Sigmoid colon (tissue), 7 donors: ENCODE results near the gene BHMT2. TPM values are rescaled to one million over a fixed set of nuclear protein-coding genes. Genes with fewer than 3 reads are reported as not detected.

Experiments
- DNase-seq: peaks from one replicate; pipeline ENCODE4 v3.0.0-alpha.2; 2019
- H3K27ac ChIP-seq, 4 donors: fragments of 200-600 bp; sonication (generic); one replicate each; pipeline ENCODE4 v1.5.1; 2016 to 2019; ENCODE audit warnings: mild to moderate bottlenecking in 1 of 4
- H3K27me3 ChIP-seq, 3 donors: fragments of 200-600 bp; sonication (generic); one replicate each; pipeline ENCODE4 v1.5.1; 2019; ENCODE audit warnings: mild to moderate bottlenecking in 1 of 3
- H3K36me3 ChIP-seq, 4 donors: fragments of 200-600 bp; sonication (generic); one replicate each; pipeline ENCODE4 v1.5.1; 2016 to 2019
- H3K4me1 ChIP-seq, 4 donors: fragments of 200-600 bp; sonication (generic); one replicate each; pipeline ENCODE4 v1.5.1; 2017 to 2019
- H3K4me3 ChIP-seq, 4 donors: fragments of 200-600 bp; sonication (generic); one replicate each; pipeline ENCODE4 v1.5.1; 2017 to 2019; ENCODE audit warnings: mild to moderate bottlenecking in 2 of 4, moderate library complexity in 1 of 4
- H3K9me3 ChIP-seq, 4 donors: fragments of 200-600 bp in 3 of 4; sonication (generic) in 3 of 4; one replicate each; pipeline versions ENCODE4 v1.5.1 to v1.6.1; 2013 to 2019
- EP300 ChIP-seq, 4 donors: sonication (generic); formaldehyde crosslinking; IDR thresholded peaks; one replicate each; pipeline ENCODE4 v1.6.1; 2017; ENCODE audit warnings: antibody characterized with exemption in 4 of 4
- POLR2A ChIP-seq, 2 donors: fragments of 450-650 bp; IDR thresholded peaks; one replicate each; pipeline ENCODE4 v1.6.1; 2016; ENCODE audit warnings: antibody characterized with exemption in 2 of 2, mild to moderate bottlenecking in 2 of 2, moderate library complexity in 2 of 2
- POLR2AphosphoS5 ChIP-seq, 4 donors: sonication (generic); formaldehyde crosslinking; IDR thresholded peaks; one replicate each; pipeline ENCODE4 v1.6.1; 2017; ENCODE audit warnings: antibody characterized with exemption in 4 of 4
- WGBS, 2 donors: extraction: QIAGEN DNeasy Blood & Tissue Kit; methylation state at CpG; one replicate each; pipeline ENCODE4 v1.1.7; 2013; 5-methylcytosine and 5-hydroxymethylcytosine counted together
- intact Hi-C: fragments of 100-400 bp; cut with DNase I; formaldehyde crosslinking; loops from one replicate; pipeline ENCODE4 v1.15.1; 2023
- polyA plus RNA-seq, 3 donors: library from polyadenylated mRNA; stranded (reverse); fragments of 200-250 nt; gene quantifications; one replicate each; pipeline ENCODE4 v1.2.3, GENCODE V29; 2013
- total RNA-seq, 4 donors: library from RNA; depleted of rRNA; stranded (reverse); fragments of >200 nt; gene quantifications; one replicate each; pipeline ENCODE4 v1.1.0, GENCODE V29; 2016
- TF ChIP-seq, protein P1 (sequence below), 4 experiments: fragments of 450-650 bp in 3 of 4; fragments of 200-600 bp in 1 of 4; IDR thresholded peaks; one replicate each; pipeline ENCODE4 v1.5.1; 2016 to 2019; ENCODE audit warnings: antibody characterized with exemption in 4 of 4, mild to moderate bottlenecking in 3 of 4, moderate library complexity in 2 of 4
- donor health status: healthy with polysubstance abuse.
- donor health status: Bipolar disorder and iron deficiency.
- donor health status: healthy.

Gene BHMT2
- total and polyA plus RNA-seq, 7 donors, result 0.86 to 37.5 (median 12.1) TPM

DNA sequence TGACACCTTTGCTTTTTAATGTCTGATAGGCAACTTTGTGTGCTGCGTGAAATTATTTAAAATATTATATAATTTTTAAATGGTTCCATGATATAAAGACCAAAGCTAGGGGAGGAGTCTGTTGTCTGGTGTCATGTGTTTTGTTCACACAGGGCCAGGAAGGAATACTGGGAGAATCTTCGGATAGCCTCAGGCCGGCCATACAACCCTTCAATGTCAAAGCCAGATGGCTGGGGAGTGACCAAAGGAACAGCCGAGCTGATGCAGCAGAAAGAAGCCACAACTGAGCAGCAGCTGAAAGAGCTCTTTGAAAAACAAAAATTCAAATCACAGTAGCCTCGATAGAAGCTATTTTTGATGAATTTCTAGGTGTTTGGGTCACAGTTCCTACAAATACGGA is 61.2 kb downstream of the BHMT2 start:
- Histone ChIP-seq H3K36me3 (no peaks in the 10 kb centered on the region), H3K27me3 (no peaks in the 10 kb centered on the region), H3K4me3 (no peak overlapping the region), H3K27ac (peak overlapping the region in 1 of 4 donors; percentile 65), H3K4me1 (peaks cover 0 to 21% (median 6%) of the 10 kb centered on the region in 4 donors), H3K9me3 (no peaks in the 10 kb centered on the region)
- no peak for DNase-seq
- TF ChIP-seq, protein P1, sequence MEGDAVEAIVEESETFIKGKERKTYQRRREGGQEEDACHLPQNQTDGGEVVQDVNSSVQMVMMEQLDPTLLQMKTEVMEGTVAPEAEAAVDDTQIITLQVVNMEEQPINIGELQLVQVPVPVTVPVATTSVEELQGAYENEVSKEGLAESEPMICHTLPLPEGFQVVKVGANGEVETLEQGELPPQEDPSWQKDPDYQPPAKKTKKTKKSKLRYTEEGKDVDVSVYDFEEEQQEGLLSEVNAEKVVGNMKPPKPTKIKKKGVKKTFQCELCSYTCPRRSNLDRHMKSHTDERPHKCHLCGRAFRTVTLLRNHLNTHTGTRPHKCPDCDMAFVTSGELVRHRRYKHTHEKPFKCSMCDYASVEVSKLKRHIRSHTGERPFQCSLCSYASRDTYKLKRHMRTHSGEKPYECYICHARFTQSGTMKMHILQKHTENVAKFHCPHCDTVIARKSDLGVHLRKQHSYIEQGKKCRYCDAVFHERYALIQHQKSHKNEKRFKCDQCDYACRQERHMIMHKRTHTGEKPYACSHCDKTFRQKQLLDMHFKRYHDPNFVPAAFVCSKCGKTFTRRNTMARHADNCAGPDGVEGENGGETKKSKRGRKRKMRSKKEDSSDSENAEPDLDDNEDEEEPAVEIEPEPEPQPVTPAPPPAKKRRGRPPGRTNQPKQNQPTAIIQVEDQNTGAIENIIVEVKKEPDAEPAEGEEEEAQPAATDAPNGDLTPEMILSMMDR (IDR thresholded peaks at IDR 0.05), result no peak
- TF ChIP-seq POLR2AphosphoS5 (IDR thresholded peaks at IDR 0.05), result no peak
- intact Hi-C loops, result no loop called here
- WGBS, 2 donors, result 81 to 83% methylated on average over 6 of the region's 6 CpGs

DNA sequence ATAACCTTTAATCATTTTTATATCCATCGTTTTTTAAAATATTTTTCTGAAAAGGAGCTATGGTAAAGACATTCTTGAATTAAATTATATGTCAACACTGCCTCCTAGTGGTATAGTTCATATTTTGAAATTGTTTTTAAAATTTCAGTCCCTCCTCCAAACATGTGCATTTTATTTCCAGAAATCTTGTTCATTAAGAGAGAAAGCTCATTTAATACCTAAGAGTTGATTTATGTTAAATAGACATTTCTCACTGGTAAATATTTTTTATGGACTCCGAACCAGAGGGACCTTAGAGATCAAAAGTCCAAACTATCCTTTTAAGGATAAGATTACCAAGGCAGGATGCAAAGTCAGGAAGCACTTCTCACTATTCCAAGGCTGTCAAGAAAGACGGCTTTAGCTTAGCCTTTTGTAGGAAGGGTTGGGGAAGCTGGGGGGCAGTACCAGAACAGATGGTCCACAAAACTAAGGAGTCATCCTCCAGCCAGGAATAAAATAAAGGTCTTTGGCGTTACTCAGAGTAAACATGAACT is 63.6 kb downstream of the BHMT2 start:
- no peaks in the 10 kb centered on the region for H3K27me3 ChIP-seq
- no peak for DNase-seq
- no peaks in the 10 kb centered on the region for H3K9me3 ChIP-seq
- peak overlapping the region; percentile 68 to 85 (median 83) for H3K27ac ChIP-seq
- TF ChIP-seq POLR2A (IDR thresholded peaks at IDR 0.05), result no peak
- TF ChIP-seq, protein P1 (IDR thresholded peaks at IDR 0.05), result peak in 3 of 4 experiments; percentile 24 to 44 (median 34)
- H3K4me3 ChIP-seq, result peak overlapping the region; percentile 9 to 42 (median 33)
- H3K4me1 ChIP-seq, result peaks cover 0 to 21% (median 6%) of the 10 kb centered on the region in 4 donors
- no peaks in the 10 kb centered on the region for H3K36me3 ChIP-seq
- WGBS, 2 donors, result 2 to 10% methylated on average over 4 of the region's 4 CpGs
- intact Hi-C loops, result loop anchor here (1.0 kb wide), 3 partner anchors 108 to 331 kb away; no protein-coding TSS in a partner anchor

DNA sequence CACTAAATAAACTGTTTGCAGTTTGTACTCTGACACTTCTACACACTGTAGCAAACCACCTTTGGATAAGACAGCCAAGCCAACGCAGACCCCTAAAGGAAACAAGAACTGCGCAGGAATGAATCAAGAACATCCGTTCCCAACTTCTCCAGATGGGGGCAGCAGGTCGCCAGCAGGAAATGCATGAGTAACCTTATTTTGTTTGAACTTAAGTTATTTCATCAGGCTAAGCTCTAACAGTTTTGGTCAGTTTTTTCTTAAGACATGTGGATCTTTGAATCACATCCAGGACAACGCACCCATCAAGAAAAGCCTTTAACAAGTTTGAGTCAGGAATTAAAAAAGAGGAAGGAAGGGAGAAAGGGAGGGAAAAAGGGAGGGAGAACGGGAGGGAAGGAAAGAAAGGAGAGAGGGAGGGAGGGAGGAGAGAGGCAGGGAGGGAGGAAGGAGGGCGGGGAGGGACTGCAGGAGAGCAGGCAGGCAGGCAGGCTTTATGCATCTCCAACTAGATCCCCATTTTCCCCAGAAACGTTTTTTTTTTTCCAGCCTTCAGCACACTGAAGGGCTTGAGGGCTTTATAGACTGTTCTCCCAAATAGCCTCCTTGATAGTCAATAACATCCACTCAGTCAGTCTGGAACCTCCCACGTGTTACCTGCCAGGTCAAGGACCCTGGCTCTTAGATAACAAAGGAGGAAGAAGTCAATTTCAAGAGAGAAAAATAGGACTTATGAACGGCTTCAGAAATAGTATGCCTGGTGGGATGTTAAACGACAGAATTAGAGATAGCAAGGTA is 64.3 kb downstream of the BHMT2 start:
- intact Hi-C loops, result loop anchor here (1.0 to 2.0 kb wide), 4 partner anchors 103 to 330 kb away; partner anchors contain the start of gene JMY
- no peaks in the 10 kb centered on the region for H3K9me3 ChIP-seq
- no peaks in the 10 kb centered on the region for H3K36me3 ChIP-seq
- peak; percentile 86 for DNase-seq
- H3K4me3 ChIP-seq, result peak overlapping the region; percentile 9 to 42 (median 33)
- WGBS, 2 donors, result 4 to 7% methylated on average over 11 of the region's 11 CpGs
- TF ChIP-seq, protein P1 (IDR thresholded peaks at IDR 0.05), result peak; percentile 69 to 85 (median 76)
- TF ChIP-seq EP300 (IDR thresholded peaks at IDR 0.05), result no peak
- no peak for TF ChIP-seq POLR2A (IDR thresholded peaks at IDR 0.05)
- no peak for TF ChIP-seq POLR2AphosphoS5 (IDR thresholded peaks at IDR 0.05)
- no peaks in the 10 kb centered on the region for H3K27me3 ChIP-seq
- peaks cover 0 to 21% (median 6%) of the 10 kb centered on the region in 4 donors for H3K4me1 ChIP-seq
- H3K27ac ChIP-seq, result peak overlapping the region; percentile 68 to 85 (median 83)

DNA sequence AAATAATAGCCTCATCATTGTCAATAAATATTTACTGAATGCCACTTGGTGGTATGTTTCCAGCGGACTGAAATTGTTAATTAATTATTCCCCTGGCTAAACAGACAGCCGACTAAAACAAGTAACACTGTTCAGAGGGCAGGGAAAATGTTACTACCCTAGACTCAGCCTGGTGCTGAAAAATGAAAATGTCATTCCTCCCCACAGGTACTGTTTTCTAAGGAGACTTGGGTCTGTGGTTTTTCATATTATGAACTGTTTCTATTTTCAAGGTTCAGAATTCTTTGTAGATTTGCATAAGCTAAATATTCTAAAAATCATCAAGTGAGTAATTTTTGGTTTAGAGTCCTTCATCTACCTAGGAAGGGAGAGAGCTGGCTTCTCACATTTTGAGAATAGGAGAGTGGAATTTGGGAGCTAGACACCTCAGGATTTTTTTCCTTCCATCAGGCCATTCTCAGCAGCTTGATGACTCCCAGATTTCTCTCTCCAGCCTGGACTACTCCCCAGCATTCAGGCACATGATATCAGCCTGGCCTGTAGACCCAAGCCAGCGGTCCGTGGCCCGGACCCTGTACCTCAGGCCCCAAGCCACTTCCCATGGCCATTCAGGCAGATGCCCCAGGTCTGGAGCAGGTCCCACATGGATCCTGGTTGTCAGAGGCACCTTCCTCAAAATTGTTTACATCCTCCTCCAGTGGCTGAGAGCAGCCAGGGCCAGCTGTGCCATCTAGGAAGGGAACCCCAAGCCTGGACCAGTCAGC is 66.4 kb downstream of the BHMT2 start:
- Histone ChIP-seq H3K9me3 (peaks cover 0 to 5% (median 2%) of the 10 kb centered on the region in 4 donors), H3K27ac (no peak overlapping the region), H3K4me1 (peaks cover 0 to 16% (median 6%) of the 10 kb centered on the region in 4 donors), H3K36me3 (no peaks in the 10 kb centered on the region), H3K27me3 (no peaks in the 10 kb centered on the region), H3K4me3 (no peak overlapping the region)
- intact Hi-C loops, result loop anchor here (2.0 kb wide), 1 partner anchor 101 kb away; the partner anchor contains the start of gene JMY
- no peak for TF ChIP-seq POLR2AphosphoS5 (IDR thresholded peaks at IDR 0.05)
- TF ChIP-seq, protein P1 (IDR thresholded peaks at IDR 0.05), result no peak
- TF ChIP-seq EP300 (IDR thresholded peaks at IDR 0.05), result no peak
- no peak for TF ChIP-seq POLR2A (IDR thresholded peaks at IDR 0.05)
- WGBS, 2 donors, result 81 to 85% methylated on average over 5 of the region's 5 CpGs
- DNase-seq, result no peak
